Upper lobe of left lung (tissue), 6 donors: ENCODE results near the gene USP6NL. TPM values are rescaled to one million over a fixed set of nuclear protein-coding genes. Genes with fewer than 3 reads are reported as not detected.

Experiments
- ATAC-seq, 2 donors: fragments of 200-7000 bp; cut with Tn5 transposase; one replicate each; pipeline ENCODE4 v1.9.1; 2022; ENCODE audit warnings: mild to moderate bottlenecking in 2 of 2, moderate library complexity in 2 of 2; ENCODE audit not compliant: low FRiP score in 2 of 2
- DNase-seq, 2 donors: peaks; one replicate each; pipeline ENCODE4 v3.0.0-alpha.2; 2019 to 2020
- H3K27ac ChIP-seq, 4 donors: fragments of 200-600 bp; sonication (generic); one replicate each; pipeline ENCODE4 v1.5.1; 2016 to 2019
- H3K27me3 ChIP-seq, 4 donors: fragments of 200-600 bp; sonication (generic); one replicate each; pipeline ENCODE4 v1.5.1; 2017 to 2019
- H3K36me3 ChIP-seq, 4 donors: fragments of 200-600 bp; sonication (generic); one replicate each; pipeline ENCODE4 v1.5.1; 2016 to 2019
- H3K4me1 ChIP-seq, 4 donors: fragments of 200-600 bp; sonication (generic); one replicate each; pipeline ENCODE4 v1.5.1; 2018 to 2019
- H3K4me3 ChIP-seq, 4 donors: fragments of 200-600 bp; sonication (generic); one replicate each; pipeline ENCODE4 v1.5.1; 2017 to 2019; ENCODE audit warnings: mild to moderate bottlenecking in 2 of 4, moderate library complexity in 1 of 4
- H3K9me3 ChIP-seq, 4 donors: fragments of 200-600 bp; sonication (generic); one replicate each; pipeline ENCODE4 v1.5.1; 2018 to 2019
- CTCF ChIP-seq, 6 experiments: fragments of 450-650 bp in 4 of 6; fragments of 200-600 bp in 2 of 6; sonication (generic) in 2 of 6; IDR thresholded peaks; one replicate each; pipeline ENCODE4 v1.5.1; 2016 to 2019; ENCODE audit warnings: antibody characterized with exemption in 6 of 6
- EP300 ChIP-seq, 4 donors: sonication (generic); formaldehyde crosslinking; IDR thresholded peaks; one replicate each; pipeline ENCODE4 v1.5.1; 2017; ENCODE audit warnings: antibody characterized with exemption in 4 of 4, control low read depth in 2 of 4
- POLR2A ChIP-seq, 4 donors: fragments of 450-650 bp; IDR thresholded peaks; one replicate each; pipeline ENCODE4 v1.5.1; 2016 to 2017; ENCODE audit warnings: antibody characterized with exemption in 4 of 4, mild to moderate bottlenecking in 2 of 4
- POLR2AphosphoS5 ChIP-seq, 2 donors: sonication (generic); formaldehyde crosslinking; IDR thresholded peaks; one replicate each; pipeline ENCODE4 v1.5.1; 2017; ENCODE audit warnings: antibody characterized with exemption in 2 of 2
- WGBS, 2 donors: methylation state at CpG; one replicate each; pipeline ENCODE4 v1.1.5; 2017 to 2018; 5-methylcytosine and 5-hydroxymethylcytosine counted together
- total RNA-seq, 6 donors: library from RNA; depleted of rRNA in 4 of 6; stranded (reverse); fragments of >200 nt in 4 of 6; gene quantifications; one replicate each; pipeline versions ENCODE4 v1.1.0 to v1.2.1, GENCODE V29; 2016 to 2021
- donor health status: DM: no; HTN: no; CAD: no; lungs with moderate emphysema.
- donor health status: DM: no; HTN: yes; CAD: no; lungs with severe emphysema.

USP6NL gene
- total RNA-seq, 6 donors from 2014 or later: 16.4 to 28.6 (median 21.8) TPM

- DNase-seq (no peak), ATAC-seq (no peak)
- Histone ChIP-seq H3K27me3 (no peaks in the 10 kb centered on the region), H3K36me3 (no peaks in the 10 kb centered on the region), H3K27ac (no peak overlapping the region), H3K9me3 (no peaks in the 10 kb centered on the region), H3K4me3 (no peak overlapping the region), H3K4me1 (peaks cover 0 to under 1% (median 0%) of the 10 kb centered on the region in 4 donors)
- TF ChIP-seq EP300 (IDR thresholded peaks at IDR 0.05): no peak
- no peak for TF ChIP-seq POLR2AphosphoS5 (IDR thresholded peaks at IDR 0.05)
- no peak for TF ChIP-seq CTCF (IDR thresholded peaks at IDR 0.05)
- no peak for TF ChIP-seq POLR2A (IDR thresholded peaks at IDR 0.05)
- WGBS, 2 donors: 49 to 57% methylated on average over 2 of the region's 2 CpGs
Measured at GRCh38 chr10:11581213-11581612, 30.2 kb downstream of the USP6NL start.

DNA sequence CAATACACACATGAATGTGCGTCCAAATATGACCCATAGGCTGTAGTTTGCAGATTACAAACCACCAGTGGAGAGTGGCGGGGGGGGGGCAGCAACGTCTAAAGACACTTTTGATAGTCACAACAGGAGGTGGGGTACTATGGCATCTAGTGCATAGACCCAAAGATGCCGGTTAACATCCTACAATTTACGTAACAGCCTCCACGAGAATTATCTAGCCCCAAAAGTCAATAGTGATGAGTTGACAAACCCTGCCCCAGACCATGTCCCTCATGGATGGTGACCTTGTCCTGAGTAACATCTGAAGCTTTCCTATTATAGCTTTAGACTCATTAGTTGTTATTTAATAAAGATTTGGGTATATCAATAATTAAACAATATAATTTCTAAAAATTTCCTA lies 31.6 kb downstream of the USP6NL start:
- no peak for DNase-seq
- Histone ChIP-seq H3K4me1 (peaks cover 0 to 14% (median 5%) of the 10 kb centered on the region in 4 donors), H3K4me3 (no peak overlapping the region), H3K9me3 (no peaks in the 10 kb centered on the region), H3K27ac (no peak overlapping the region), H3K27me3 (no peaks in the 10 kb centered on the region), H3K36me3 (no peaks in the 10 kb centered on the region)
- 84 to 91% methylated on average over 6 of the region's 6 CpGs for WGBS, 2 donors
- no peak for ATAC-seq
- TF ChIP-seq POLR2AphosphoS5 (IDR thresholded peaks at IDR 0.05): no peak
- TF ChIP-seq CTCF (IDR thresholded peaks at IDR 0.05): no peak
- no peak for TF ChIP-seq POLR2A (IDR thresholded peaks at IDR 0.05)
- TF ChIP-seq EP300 (IDR thresholded peaks at IDR 0.05): no peak

- Histone ChIP-seq H3K36me3 (no peaks in the 10 kb centered on the region), H3K4me1 (peaks cover 0 to 18% (median 8%) of the 10 kb centered on the region in 4 donors), H3K27me3 (no peaks in the 10 kb centered on the region), H3K9me3 (no peaks in the 10 kb centered on the region), H3K27ac (no peak overlapping the region), H3K4me3 (no peak overlapping the region)
- WGBS, 2 donors: 60 to 67% methylated on average over 2 of the region's 2 CpGs
- ATAC-seq (no peak), DNase-seq (no peak)
- no peak for TF ChIP-seq EP300 (IDR thresholded peaks at IDR 0.05)
- TF ChIP-seq CTCF (IDR thresholded peaks at IDR 0.05): no peak
- no peak for TF ChIP-seq POLR2AphosphoS5 (IDR thresholded peaks at IDR 0.05)
- TF ChIP-seq POLR2A (IDR thresholded peaks at IDR 0.05): no peak
Measured at GRCh38 chr10:11578802-11579255, 32.6 kb downstream of the USP6NL start.

- H3K4me3 ChIP-seq: no peak overlapping the region
- no peaks in the 10 kb centered on the region for H3K36me3 ChIP-seq
- TF ChIP-seq POLR2AphosphoS5 (IDR thresholded peaks at IDR 0.05): no peak
- TF ChIP-seq EP300 (IDR thresholded peaks at IDR 0.05): no peak
- TF ChIP-seq POLR2A (IDR thresholded peaks at IDR 0.05): no peak
- no peak for TF ChIP-seq CTCF (IDR thresholded peaks at IDR 0.05)
- no peaks in the 10 kb centered on the region for H3K27me3 ChIP-seq
- DNase-seq: no peak
- no peak overlapping the region for H3K27ac ChIP-seq
- H3K4me1 ChIP-seq: peaks cover under 1 to 24% (median 14%) of the 10 kb centered on the region in 4 donors
- WGBS, 2 donors: 88% methylated on average over 6 of the region's 6 CpGs
- no peaks in the 10 kb centered on the region for H3K9me3 ChIP-seq
- ATAC-seq: no peak
Measured at GRCh38 chr10:11576092-11576809, 35.2 kb downstream of the USP6NL start.

- DNase-seq (no peak), ATAC-seq (peak in 1 of 2 donors; percentile 36)
- no peak overlapping the region for H3K4me3 ChIP-seq
- H3K27me3 ChIP-seq: no peaks in the 10 kb centered on the region
- peaks cover 7 to 24% (median 15%) of the 10 kb centered on the region in 4 donors for H3K4me1 ChIP-seq
- 42 to 45% methylated on average over 3 of the region's 3 CpGs for WGBS, 2 donors
- H3K36me3 ChIP-seq: no peaks in the 10 kb centered on the region
- TF ChIP-seq POLR2AphosphoS5 (IDR thresholded peaks at IDR 0.05) (no peak), POLR2A (IDR thresholded peaks at IDR 0.05) (no peak), EP300 (IDR thresholded peaks at IDR 0.05) (no peak), CTCF (IDR thresholded peaks at IDR 0.05) (no peak)
- no peak overlapping the region for H3K27ac ChIP-seq
- no peaks in the 10 kb centered on the region for H3K9me3 ChIP-seq
Measured at GRCh38 chr10:11573497-11573896, 38.0 kb downstream of the USP6NL start.
